DOHH2 (cell line): ENCODE data around the gene PACS2.

Experiments
- EZH2phosphoT487 ChIP-seq: fragments of 200-600 bp; sonication (generic); IDR thresholded peaks from 2 replicates; pipeline ENCODE4 v1.6.1; 2017; ENCODE audit warnings: borderline replicate concordance, mild to moderate bottlenecking, antibody characterized with exemption, low read length, moderate library complexity, mixed read lengths
- TF ChIP-seq, protein P1 (sequence below): fragments of 200-600 bp; sonication (generic); IDR thresholded peaks from one replicate; pipeline ENCODE4 v1.5.1; 2014; ENCODE audit warnings: antibody characterized with exemption, mild to moderate bottlenecking, low read depth, low read length; ENCODE audit not compliant: poor library complexity, severe bottlenecking

DNA sequence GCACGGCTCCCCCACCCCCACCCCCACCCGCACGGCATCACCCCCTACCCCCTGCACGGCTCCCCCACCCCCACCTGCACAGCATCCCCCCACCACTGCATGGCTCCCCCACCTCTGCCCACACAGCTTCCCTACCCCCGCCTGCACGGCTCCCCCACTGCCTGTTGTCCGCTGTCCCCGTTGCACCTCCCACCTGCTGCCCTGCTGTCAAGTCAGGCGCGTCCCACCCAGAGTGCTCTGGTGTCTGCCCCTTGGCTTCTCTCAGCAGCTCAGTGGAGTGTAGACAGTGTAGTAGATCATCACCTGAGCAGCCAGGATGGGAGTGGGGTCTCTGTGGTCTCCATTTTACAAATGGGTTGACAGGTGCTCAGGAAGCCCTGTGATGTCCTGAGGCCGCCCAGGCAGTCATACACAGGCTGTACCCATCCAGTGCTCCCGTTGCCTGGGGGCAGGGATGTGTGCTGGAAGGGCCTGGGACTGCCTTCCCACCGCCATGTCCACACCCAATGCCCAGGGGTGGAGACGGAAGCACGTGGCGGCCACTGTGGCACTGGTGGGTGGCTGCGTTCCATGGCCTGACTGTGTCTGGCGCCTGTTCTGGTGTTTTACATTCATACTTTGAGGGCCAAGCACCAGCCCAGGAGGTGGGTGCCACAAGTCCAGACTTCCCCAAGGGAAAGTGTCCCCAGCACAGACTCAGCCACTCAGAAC, 32.5 kb downstream of the PACS2 start:
- TF ChIP-seq, protein P1, sequence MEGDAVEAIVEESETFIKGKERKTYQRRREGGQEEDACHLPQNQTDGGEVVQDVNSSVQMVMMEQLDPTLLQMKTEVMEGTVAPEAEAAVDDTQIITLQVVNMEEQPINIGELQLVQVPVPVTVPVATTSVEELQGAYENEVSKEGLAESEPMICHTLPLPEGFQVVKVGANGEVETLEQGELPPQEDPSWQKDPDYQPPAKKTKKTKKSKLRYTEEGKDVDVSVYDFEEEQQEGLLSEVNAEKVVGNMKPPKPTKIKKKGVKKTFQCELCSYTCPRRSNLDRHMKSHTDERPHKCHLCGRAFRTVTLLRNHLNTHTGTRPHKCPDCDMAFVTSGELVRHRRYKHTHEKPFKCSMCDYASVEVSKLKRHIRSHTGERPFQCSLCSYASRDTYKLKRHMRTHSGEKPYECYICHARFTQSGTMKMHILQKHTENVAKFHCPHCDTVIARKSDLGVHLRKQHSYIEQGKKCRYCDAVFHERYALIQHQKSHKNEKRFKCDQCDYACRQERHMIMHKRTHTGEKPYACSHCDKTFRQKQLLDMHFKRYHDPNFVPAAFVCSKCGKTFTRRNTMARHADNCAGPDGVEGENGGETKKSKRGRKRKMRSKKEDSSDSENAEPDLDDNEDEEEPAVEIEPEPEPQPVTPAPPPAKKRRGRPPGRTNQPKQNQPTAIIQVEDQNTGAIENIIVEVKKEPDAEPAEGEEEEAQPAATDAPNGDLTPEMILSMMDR = no peak
- TF ChIP-seq EZH2phosphoT487 = no peak
